PC-9 (cell line): Measurements from ENCODE around the gene SAP25. TPM values are rescaled to one million over a fixed set of nuclear protein-coding genes. Genes with fewer than 3 reads are reported as not detected.

Experiments used
- BruUV-seq: library from RNA; stranded (reverse); fragments of 400-500 nt; replicated peaks from 2 replicates; lab custom pipeline; 2021; lab: Mats Ljungman, UMichigan
- CTCF ChIA-PET: fragments of 300-600 bp; sonication (Branson Sonifier 250); formaldehyde crosslinking; loops from one replicate; lab custom pipeline; 2022; ENCODE audit warnings: antibody characterized with exemption; lab: Charles Lee
- POLR2A ChIA-PET: fragments of 300-600 bp; sonication (Branson Sonifier 250); formaldehyde crosslinking; loops from one replicate; lab custom pipeline; 2022; ENCODE audit warnings: antibody characterized with exemption; ENCODE audit not compliant: unreplicated experiment; lab: Charles Lee
- DNase-seq, 2 experiments: peaks; one replicate each; pipeline versions ENCODE4 v3.0.0 to v3.0.0-alpha.2; 2015 to 2022; ENCODE audit warnings: mixed read lengths in 1 of 2
- H2AFZ ChIP-seq: fragments of 200-600 bp; sonication (generic); 2 replicates; pipeline ENCODE4 v1.8.1; 2017; ENCODE audit warnings: antibody characterized with exemption
- H3F3A ChIP-seq: fragments of 200-600 bp; sonication (generic); 2 replicates; pipeline ENCODE4 v1.8.1; 2017; ENCODE audit warnings: antibody characterized with exemption, mild to moderate bottlenecking, low read depth; ENCODE audit not compliant: insufficient read depth
- H3K27ac ChIP-seq: fragments of 200-600 bp; sonication (generic); 2 replicates; pipeline ENCODE4 v1.6.1; 2016; ENCODE audit warnings: mixed run types
- H3K27me3 ChIP-seq: fragments of 200-600 bp; sonication (generic); 2 replicates; pipeline ENCODE4 v1.6.1; 2016; ENCODE audit warnings: low read depth, mixed run types; ENCODE audit not compliant: insufficient read depth
- H3K36me3 ChIP-seq: fragments of 200-600 bp; sonication (generic); 2 replicates; pipeline ENCODE4 v1.6.1; 2016; ENCODE audit warnings: low read depth, mixed run types
- H3K4me1 ChIP-seq: fragments of 200-600 bp; sonication (generic); replicated peaks from 2 replicates; pipeline ENCODE4 v1.6.1; 2016; ENCODE audit warnings: mixed run types; ENCODE audit not compliant: insufficient read depth
- H3K4me2 ChIP-seq: fragments of 200-600 bp; sonication (generic); 2 replicates; pipeline ENCODE4 v1.6.1; 2017; ENCODE audit warnings: mixed run types
- H3K4me3 ChIP-seq: fragments of 200-600 bp; sonication (generic); 2 replicates; pipeline ENCODE4 v1.6.1; 2016; ENCODE audit warnings: mixed run types
- H3K79me2 ChIP-seq: fragments of 200-600 bp; sonication (generic); 2 replicates; pipeline ENCODE4 v1.6.1; 2017; ENCODE audit warnings: low read depth, mixed run types
- H3K9me2 ChIP-seq: fragments of 200-600 bp; sonication (generic); 2 replicates; pipeline ENCODE4 v1.8.1; 2017; ENCODE audit warnings: mild to moderate bottlenecking; ENCODE audit not compliant: insufficient read depth
- H3K9me3 ChIP-seq: fragments of 200-600 bp; sonication (generic); 2 replicates; pipeline ENCODE4 v1.8.1; 2016; ENCODE audit warnings: low read depth; ENCODE audit not compliant: insufficient read depth
- H4K20me1 ChIP-seq: fragments of 200-600 bp; sonication (generic); 2 replicates; pipeline ENCODE4 v1.8.1; 2017; ENCODE audit not compliant: insufficient read depth
- EZH2 ChIP-seq: fragments of 200-600 bp; sonication (generic); IDR thresholded peaks from 2 replicates; pipeline ENCODE4 v1.8.0; 2017; ENCODE audit warnings: antibody characterized with exemption, low read depth
- intact Hi-C: fragments of 100-400 bp; cut with micrococcal nuclease; formaldehyde crosslinking; loops from one replicate; pipeline ENCODE4 v1.10.0; 2022; ENCODE audit not compliant: unreplicated experiment
- total RNA-seq: library from RNA; stranded (reverse); gene quantifications from 2 replicates; pipeline ENCODE4 v1.2.3, GENCODE V29; 2021
- TF ChIP-seq, protein P1 (sequence below): fragments of 200-600 bp; sonication (generic); conservative IDR thresholded peaks from 2 replicates; pipeline ENCODE4 v1.6.1; 2017; ENCODE audit warnings: mixed run types, antibody characterized with exemption, mild to moderate bottlenecking, moderate library complexity

The SAP25 gene
- total RNA-seq, 1 experiment from 2014 or later, result 11.0 TPM

DNA sequence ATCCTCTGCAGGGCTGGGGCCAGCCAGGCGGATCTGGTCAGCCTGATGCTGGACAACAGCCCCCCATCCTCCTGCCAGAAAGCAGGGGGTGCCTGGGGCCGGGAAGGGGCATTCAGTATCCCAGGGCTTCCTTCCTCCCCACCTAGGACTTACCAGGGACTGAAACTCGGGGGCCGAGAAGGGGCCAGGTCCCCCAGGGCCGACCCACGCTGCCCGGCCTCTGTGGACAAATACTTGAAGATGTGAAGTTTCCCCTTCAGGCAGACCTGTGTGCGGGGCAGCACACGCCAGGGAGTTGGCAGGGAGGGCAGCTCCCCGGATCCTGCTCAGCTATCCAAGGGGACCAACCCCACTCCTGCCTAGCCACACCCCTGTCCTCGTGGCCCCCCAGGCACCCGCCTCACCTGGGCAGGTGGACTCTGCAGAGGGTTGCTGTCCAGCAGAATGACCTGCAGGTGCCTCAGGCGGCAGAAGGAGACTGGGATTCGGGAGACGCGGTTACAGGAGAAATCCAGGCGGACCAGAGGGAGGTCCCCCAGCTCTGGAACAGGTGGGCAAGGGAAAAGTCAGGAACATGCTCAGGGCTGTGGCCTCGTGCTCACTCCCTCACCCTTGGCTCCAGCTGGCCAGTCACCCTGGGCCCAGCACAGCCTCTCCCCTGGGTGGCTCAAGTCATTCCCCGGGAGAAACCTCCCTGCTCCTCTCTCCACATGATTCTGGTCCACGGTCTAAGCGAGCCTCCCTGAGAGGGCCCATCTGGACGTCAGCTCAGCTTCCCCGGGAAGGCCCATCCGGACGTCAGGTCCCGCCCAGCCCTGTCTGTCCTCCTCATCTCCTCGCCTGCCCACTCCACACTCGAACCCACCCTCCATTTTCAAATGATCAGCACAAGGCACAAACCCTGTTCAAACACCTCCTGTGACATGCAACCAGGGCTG is 4.8 kb upstream of the SAP25 start:
- no peaks in the 10 kb centered on the region for H3K9me2 ChIP-seq
- H4K20me1 ChIP-seq, result no peaks in the 10 kb centered on the region; the same call in 1 of the 2 replicates
- DNase-seq, result no peak
- H3K36me3 ChIP-seq, result 0 out of 2 replicates have a peak, but pooled peaks cover 10% of the 10 kb centered on the region
- peaks cover 6% of the 10 kb centered on the region for H3K4me1 ChIP-seq
- TF ChIP-seq, protein P1, sequence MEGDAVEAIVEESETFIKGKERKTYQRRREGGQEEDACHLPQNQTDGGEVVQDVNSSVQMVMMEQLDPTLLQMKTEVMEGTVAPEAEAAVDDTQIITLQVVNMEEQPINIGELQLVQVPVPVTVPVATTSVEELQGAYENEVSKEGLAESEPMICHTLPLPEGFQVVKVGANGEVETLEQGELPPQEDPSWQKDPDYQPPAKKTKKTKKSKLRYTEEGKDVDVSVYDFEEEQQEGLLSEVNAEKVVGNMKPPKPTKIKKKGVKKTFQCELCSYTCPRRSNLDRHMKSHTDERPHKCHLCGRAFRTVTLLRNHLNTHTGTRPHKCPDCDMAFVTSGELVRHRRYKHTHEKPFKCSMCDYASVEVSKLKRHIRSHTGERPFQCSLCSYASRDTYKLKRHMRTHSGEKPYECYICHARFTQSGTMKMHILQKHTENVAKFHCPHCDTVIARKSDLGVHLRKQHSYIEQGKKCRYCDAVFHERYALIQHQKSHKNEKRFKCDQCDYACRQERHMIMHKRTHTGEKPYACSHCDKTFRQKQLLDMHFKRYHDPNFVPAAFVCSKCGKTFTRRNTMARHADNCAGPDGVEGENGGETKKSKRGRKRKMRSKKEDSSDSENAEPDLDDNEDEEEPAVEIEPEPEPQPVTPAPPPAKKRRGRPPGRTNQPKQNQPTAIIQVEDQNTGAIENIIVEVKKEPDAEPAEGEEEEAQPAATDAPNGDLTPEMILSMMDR, result no peak
- TF ChIP-seq EZH2, result no peak
- CTCF ChIA-PET, result interaction anchor here (0.7 kb wide), 1 partner anchor 10 kb away, joined by 8 read pairs; no protein-coding TSS in a partner anchor
- no peak overlapping the region for H3K4me3 ChIP-seq
- H3K4me2 ChIP-seq, result no peak overlapping the region
- BruUV-seq, result no TSS peak
- intact Hi-C loops, result no loop called here
- no peaks in the 10 kb centered on the region for H3K9me3 ChIP-seq
- H3F3A ChIP-seq, result 0 out of 2 replicates have a peak, but pooled peaks cover 7% of the 10 kb centered on the region
- H2AFZ ChIP-seq, result no peak overlapping the region
- H3K27me3 ChIP-seq, result no peaks in the 10 kb centered on the region
- peaks cover 14% of the 10 kb centered on the region for H3K79me2 ChIP-seq
- H3K27ac ChIP-seq, result no peak overlapping the region
- POLR2A ChIA-PET, result interaction anchor here (0.7 kb wide), 1 partner anchor 37 kb away, joined by 54 read pairs; no protein-coding TSS in a partner anchor

DNA sequence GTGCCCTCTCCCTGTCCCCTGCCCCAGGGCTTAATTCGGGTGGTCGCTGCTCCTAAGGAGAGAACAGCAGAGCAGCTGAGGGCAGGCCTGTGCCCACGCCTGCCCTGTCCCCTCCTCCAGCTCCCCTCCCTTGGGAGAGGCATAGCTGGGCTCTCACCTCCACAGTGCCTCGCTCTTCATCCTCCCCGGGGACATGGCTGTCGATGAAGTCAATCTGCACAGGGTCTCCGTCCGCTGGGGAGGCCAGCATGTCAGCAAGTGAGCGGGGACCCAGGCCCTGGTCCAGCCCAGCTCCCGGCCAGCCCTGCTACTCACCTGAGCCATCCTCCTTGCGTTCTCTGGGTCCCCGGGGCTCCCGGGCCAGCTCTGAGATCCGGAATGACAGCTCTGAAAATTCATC is 3.8 kb upstream of the SAP25 start:
- Histone ChIP-seq H3K79me2 (peaks cover 4% of the 10 kb centered on the region), H3K4me2 (no peak overlapping the region), H3K4me3 (no peak overlapping the region), H3K9me2 (no peaks in the 10 kb centered on the region), H3K9me3 (no peaks in the 10 kb centered on the region), H3K27ac (no peak overlapping the region), H3K36me3 (0 out of 2 replicates have a peak, but pooled peaks cover 10% of the 10 kb centered on the region), H3F3A (0 out of 2 replicates have a peak, but pooled peaks cover 7% of the 10 kb centered on the region), H4K20me1 (no peaks in the 10 kb centered on the region), H3K4me1 (no peaks in the 10 kb centered on the region), H3K27me3 (no peaks in the 10 kb centered on the region), H2AFZ (no peak overlapping the region)
- POLR2A ChIA-PET, result no interaction called here
- TF ChIP-seq, protein P1, result no peak
- TF ChIP-seq EZH2, result no peak
- CTCF ChIA-PET, result no interaction called here
- no TSS peak for BruUV-seq
- intact Hi-C loops, result no loop called here
- no peak for DNase-seq

DNA sequence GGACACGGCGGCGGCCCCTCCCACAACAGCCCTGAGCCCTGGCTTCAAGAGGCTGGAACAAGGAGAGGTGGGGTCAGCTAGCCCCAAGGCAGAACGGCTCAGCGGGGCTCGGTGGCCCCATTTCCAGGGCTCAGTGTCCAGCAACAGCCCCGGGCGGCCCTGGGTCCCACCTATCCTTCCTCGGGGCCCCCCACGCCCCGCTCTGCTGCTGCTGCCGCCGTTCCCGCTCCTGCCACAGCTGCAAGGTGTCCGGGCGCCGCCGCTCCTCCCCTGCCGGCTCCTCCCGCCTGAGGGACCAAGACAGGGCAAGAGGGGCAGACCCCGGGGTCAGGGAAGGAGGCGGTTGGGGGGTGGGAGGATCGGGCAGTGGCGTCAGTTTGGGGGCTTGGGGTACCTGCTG is 3.4 kb upstream of the SAP25 start:
- Histone ChIP-seq H3K4me3 (no peak overlapping the region), H4K20me1 (no peaks in the 10 kb centered on the region), H3K9me2 (no peaks in the 10 kb centered on the region), H3F3A (0 out of 2 replicates have a peak, but pooled peaks cover 7% of the 10 kb centered on the region), H3K27me3 (no peaks in the 10 kb centered on the region), H3K79me2 (no peaks in the 10 kb centered on the region), H3K4me2 (no peak overlapping the region), H3K4me1 (no peaks in the 10 kb centered on the region), H2AFZ (no peak overlapping the region), H3K9me3 (no peaks in the 10 kb centered on the region), H3K36me3 (0 out of 2 replicates have a peak, but pooled peaks cover 10% of the 10 kb centered on the region), H3K27ac (no peak overlapping the region)
- DNase-seq, result no peak
- intact Hi-C loops, result no loop called here
- BruUV-seq, result no TSS peak
- POLR2A ChIA-PET, result no interaction called here
- CTCF ChIA-PET, result no interaction called here
- TF ChIP-seq EZH2, result no peak
- TF ChIP-seq, protein P1, result no peak
